ENCODE results near the gene MTCL3.

MTCL3 gene

GRCh38 chr6:127561660-127562059, 42.5 kb upstream of the MTCL3 start:
- TF ChIP-seq CTCF (IDR thresholded peaks at IDR 0.05): no peak
- intact Hi-C loops (cut with DNase I; ENCODE audit: low total_unique reads): no loop called here

GRCh38 chr6:127554435-127555006, 35.4 kb upstream of the MTCL3 start:
- no peaks in the 10 kb centered on the region for H3K36me3 ChIP-seq
- H3K4me3 ChIP-seq: no peak overlapping the region
- no peak for DNase-seq
- H3K27me3 ChIP-seq: no peaks in the 10 kb centered on the region
- no peak overlapping the region for H3K27ac ChIP-seq
- no peaks in the 10 kb centered on the region for H3K9me3 ChIP-seq
- peaks cover 0 to 4% (median 0%) of the 10 kb centered on the region in 4 donors for H3K4me1 ChIP-seq
- intact Hi-C loops (cut with DNase I; ENCODE audit: low total_unique reads): no loop called here
- no peak for TF ChIP-seq CTCF (IDR thresholded peaks at IDR 0.05)

More at GRCh38 chr6:127561660-127562059, 42.5 kb upstream of the MTCL3 start:
- H3K27me3 ChIP-seq: no peaks in the 10 kb centered on the region
- H3K36me3 ChIP-seq: no peaks in the 10 kb centered on the region
- no peak for DNase-seq
- no peak overlapping the region for H3K27ac ChIP-seq
- H3K4me3 ChIP-seq: no peak overlapping the region
- no peaks in the 10 kb centered on the region for H3K4me1 ChIP-seq
- no peaks in the 10 kb centered on the region for H3K9me3 ChIP-seq

DNA sequence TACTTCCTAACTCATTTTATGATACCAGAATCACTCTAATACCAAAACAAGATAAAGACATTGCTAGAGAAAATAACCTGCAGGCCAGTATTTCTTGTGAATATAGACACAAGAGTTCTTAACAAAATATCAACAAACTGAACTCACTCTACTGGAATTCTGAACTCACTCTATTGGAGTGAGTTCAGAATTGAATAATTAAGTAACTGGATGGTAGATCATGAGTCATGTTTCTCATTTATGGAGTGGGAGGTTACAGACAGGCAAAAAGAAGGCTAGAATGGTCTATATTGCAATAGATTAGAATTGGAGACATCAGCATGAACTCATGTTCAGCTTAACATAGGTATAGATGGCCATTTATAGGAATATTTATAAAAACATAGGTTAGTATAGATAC, 31.3 kb upstream of the MTCL3 start:
- DNase-seq: no peak
- Histone ChIP-seq H3K36me3 (no peaks in the 10 kb centered on the region), H3K4me3 (no peak overlapping the region), H3K4me1 (peaks cover 0 to 4% (median 0%) of the 10 kb centered on the region in 4 donors), H3K9me3 (no peaks in the 10 kb centered on the region), H3K27ac (no peak overlapping the region), H3K27me3 (no peaks in the 10 kb centered on the region)
- intact Hi-C loops (cut with DNase I; ENCODE audit: low total_unique reads): no loop called here
- no peak for TF ChIP-seq CTCF (IDR thresholded peaks at IDR 0.05)

DNA sequence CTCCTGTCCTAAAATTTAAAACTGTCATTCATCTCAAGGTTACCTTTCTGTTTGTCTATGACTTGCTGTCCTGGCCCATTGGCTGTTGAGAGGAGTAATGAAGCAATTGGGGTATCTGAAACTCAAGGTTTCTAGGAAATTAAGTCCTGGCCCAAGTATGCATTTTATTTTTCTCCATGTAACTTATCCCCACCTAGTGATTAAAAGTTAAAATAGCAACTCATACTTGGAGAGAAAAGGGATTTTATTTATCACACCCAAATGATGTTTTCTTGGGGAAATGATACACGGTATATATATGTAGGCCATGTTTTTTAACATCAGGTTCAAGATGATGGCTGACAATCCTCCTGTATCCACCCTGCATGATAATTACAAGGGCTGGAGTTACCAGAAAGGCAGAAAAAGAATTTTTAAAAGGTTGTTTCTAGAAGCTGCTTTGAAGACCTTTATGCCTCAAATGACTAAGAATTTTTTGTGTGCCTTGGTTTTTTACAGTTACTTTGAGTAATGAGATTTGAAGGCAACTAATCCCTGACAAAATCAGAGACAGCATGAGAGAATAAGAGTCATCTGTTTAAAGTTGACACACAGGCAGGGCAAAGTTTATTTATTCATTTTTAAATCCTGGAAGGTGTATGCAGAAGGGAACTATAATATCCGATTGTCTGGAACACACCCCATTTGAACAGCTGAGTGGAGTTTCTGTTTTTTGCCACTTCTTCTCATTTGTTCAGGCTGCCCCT, 28.9 kb upstream of the MTCL3 start:
- H3K9me3 ChIP-seq: no peaks in the 10 kb centered on the region
- H3K27me3 ChIP-seq: peaks cover 0 to 2% of the 10 kb centered on the region in 2 donors
- H3K4me1 ChIP-seq: peaks cover 0 to 4% (median 0%) of the 10 kb centered on the region in 4 donors
- no peaks in the 10 kb centered on the region for H3K36me3 ChIP-seq
- no peak overlapping the region for H3K4me3 ChIP-seq
- TF ChIP-seq CTCF (IDR thresholded peaks at IDR 0.05): no peak
- DNase-seq: no peak
- no peak overlapping the region for H3K27ac ChIP-seq
- intact Hi-C loops (cut with DNase I; ENCODE audit: low total_unique reads): no loop called here

DNA sequence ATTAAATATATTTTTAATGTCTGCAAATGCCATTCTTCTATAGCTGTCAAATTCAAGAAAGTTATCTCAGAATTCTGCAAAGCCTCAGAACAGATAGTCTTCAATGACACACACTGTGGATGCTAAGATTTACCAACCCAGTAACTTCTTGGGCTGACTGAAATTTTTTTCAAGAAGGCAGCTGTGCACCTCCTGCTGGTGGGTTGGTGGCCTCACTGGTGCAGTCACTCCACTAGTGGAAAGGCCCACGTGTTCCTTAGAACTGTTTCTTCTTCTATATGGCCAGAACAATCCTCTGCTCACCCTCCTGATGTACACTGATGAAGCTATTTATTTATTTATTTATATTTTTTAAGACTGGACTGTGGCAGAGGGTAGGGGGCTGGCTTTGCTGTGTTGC, 28.1 kb upstream of the MTCL3 start:
- no peak for TF ChIP-seq CTCF (IDR thresholded peaks at IDR 0.05)
- peaks cover 0 to 4% (median 0%) of the 10 kb centered on the region in 4 donors for H3K4me1 ChIP-seq
- no peak overlapping the region for H3K4me3 ChIP-seq
- no peak overlapping the region for H3K27ac ChIP-seq
- H3K27me3 ChIP-seq: peaks cover 0 to 2% of the 10 kb centered on the region in 2 donors
- H3K36me3 ChIP-seq: no peaks in the 10 kb centered on the region
- intact Hi-C loops (cut with DNase I; ENCODE audit: low total_unique reads): no loop called here
- no peak for DNase-seq
- H3K9me3 ChIP-seq: no peaks in the 10 kb centered on the region
